VCaP (cell line): ENCODE results near the gene ATP8A2.

ENCODE experiments used
- H3K27ac ChIP-seq: fragments of 450-650 bp; 2 replicates; pipeline ENCODE4 v1.5.1; 2017
- CTCF ChIP-seq: fragments of 450-650 bp; conservative IDR thresholded peaks from 2 replicates; pipeline ENCODE4 v1.5.1; 2017; ENCODE audit warnings: mild to moderate bottlenecking, moderate library complexity

Gene ATP8A2

GRCh38 chr13:25948910-25949309 is 577.1 kb downstream of the ATP8A2 start:
- H3K27ac ChIP-seq = no peak overlapping the region
- no peak for TF ChIP-seq CTCF

GRCh38 chr13:25951831-25952230 is 580.1 kb downstream of the ATP8A2 start:
- H3K27ac ChIP-seq = no peak overlapping the region

GRCh38 chr13:25954080-25954479 is 582.3 kb downstream of the ATP8A2 start:
- H3K27ac ChIP-seq = peak overlapping the region; percentile 11; the same call in 1 of the 2 replicates

More at GRCh38 chr13:25951831-25952230, 580.1 kb downstream of the ATP8A2 start:
- no peak for TF ChIP-seq CTCF

GRCh38 chr13:25954943-25955342 is 583.2 kb downstream of the ATP8A2 start:
- peak overlapping the region; percentile 11; the same call in 1 of the 2 replicates for H3K27ac ChIP-seq

GRCh38 chr13:25958986-25959385 is 587.2 kb downstream of the ATP8A2 start:
- no peak for TF ChIP-seq CTCF
- H3K27ac ChIP-seq = no peak overlapping the region

- no peak for TF ChIP-seq CTCF
- H3K27ac ChIP-seq = no peak overlapping the region
Observed at GRCh38 chr13:25961294-25961693, 589.5 kb downstream of the ATP8A2 start.

- H3K27ac ChIP-seq = peak overlapping the region; percentile 22; the same call in 1 of the 2 replicates
- TF ChIP-seq CTCF = no peak
Observed at GRCh38 chr13:25963674-25964073, 591.9 kb downstream of the ATP8A2 start.

- TF ChIP-seq CTCF = no peak
Observed at GRCh38 chr13:25965596-25965995, 593.8 kb downstream of the ATP8A2 start.

GRCh38 chr13:25966086-25966485 is 594.3 kb downstream of the ATP8A2 start:
- no peak for TF ChIP-seq CTCF
- H3K27ac ChIP-seq = no peak overlapping the region

More at GRCh38 chr13:25965596-25965995, 593.8 kb downstream of the ATP8A2 start:
- no peak overlapping the region for H3K27ac ChIP-seq
